ENCODE results near the gene PADI4.
"Not testable (repeated sequence)": the region's sequence is repeated elsewhere in the genome, so short reads cannot be mapped to it uniquely, and the experiment has no call there.

PADI4 gene

DNA sequence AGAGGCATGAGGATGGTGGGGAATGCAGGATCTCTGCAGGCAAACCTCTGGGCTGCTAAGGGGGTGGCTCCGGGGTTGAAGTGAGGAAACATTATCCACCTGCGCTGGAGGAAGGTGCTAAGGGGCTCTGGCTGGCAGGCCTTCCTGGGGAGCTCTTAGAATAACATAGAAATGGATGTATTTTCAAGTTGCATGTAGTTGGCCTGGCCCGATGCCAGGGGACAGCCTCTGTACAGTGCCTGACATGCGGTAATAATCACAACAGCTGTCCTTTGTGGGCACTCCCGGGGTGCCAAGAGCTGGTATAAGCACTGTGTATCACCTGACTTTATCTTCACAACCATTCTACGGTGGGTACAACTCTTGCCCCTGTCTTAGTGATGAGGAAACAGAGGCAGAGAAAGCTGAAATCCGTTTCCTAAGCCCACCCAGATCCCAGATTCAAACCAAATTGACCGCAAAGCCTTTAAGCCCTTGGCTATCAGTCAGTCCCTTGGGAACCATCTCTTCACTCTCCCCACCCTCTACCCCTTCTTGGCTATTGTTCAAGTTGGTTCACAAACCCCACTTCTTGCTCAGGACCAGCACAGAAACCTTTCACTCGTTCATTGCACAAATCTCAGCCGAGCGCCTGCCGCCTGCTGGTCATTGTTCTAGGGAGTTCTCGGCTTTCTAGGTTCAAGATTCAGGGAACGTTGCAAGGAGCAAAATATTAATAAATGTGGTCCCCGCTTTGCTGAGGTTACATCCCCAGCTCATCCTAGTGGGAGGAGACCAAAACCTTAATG lies 30.9 kb downstream of the PADI4 start:
- DNase-seq: no peak
- Histone ChIP-seq H3K4me1 (no peaks in the 10 kb centered on the region), H3K36me3 (no peaks in the 10 kb centered on the region), H3K4me3 (ENCODE audit: low read depth, low read length) (no peak overlapping the region), H3K27me3 (no peaks in the 10 kb centered on the region; the same call in 1 of the 2 replicates), H3K9me3 (no peaks in the 10 kb centered on the region)
- TF ChIP-seq, protein P1, sequence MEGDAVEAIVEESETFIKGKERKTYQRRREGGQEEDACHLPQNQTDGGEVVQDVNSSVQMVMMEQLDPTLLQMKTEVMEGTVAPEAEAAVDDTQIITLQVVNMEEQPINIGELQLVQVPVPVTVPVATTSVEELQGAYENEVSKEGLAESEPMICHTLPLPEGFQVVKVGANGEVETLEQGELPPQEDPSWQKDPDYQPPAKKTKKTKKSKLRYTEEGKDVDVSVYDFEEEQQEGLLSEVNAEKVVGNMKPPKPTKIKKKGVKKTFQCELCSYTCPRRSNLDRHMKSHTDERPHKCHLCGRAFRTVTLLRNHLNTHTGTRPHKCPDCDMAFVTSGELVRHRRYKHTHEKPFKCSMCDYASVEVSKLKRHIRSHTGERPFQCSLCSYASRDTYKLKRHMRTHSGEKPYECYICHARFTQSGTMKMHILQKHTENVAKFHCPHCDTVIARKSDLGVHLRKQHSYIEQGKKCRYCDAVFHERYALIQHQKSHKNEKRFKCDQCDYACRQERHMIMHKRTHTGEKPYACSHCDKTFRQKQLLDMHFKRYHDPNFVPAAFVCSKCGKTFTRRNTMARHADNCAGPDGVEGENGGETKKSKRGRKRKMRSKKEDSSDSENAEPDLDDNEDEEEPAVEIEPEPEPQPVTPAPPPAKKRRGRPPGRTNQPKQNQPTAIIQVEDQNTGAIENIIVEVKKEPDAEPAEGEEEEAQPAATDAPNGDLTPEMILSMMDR (IDR thresholded peaks at IDR 0.05; ENCODE audit: low read depth, low read length): no peak; the same call in 1 of the 2 replicates

DNA sequence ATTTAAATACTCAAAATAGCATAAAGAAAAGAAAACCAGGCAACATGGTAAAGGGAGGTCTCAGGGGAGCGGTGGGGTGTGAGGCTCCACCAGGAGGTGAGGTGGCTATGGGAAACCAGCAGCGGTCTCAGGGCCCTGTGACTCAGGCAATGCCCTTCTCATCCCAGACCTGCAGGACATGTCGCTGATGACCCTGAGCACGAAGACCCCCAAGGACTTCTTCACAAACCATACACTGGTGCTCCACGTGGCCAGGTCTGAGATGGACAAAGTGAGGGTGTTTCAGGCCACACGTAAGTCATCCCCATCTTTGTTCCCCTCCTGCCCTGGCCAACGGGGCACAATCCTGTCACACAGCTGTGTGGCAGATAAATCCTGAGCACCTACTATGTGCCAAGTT lies 31.5 kb downstream of the PADI4 start:
- no peaks in the 10 kb centered on the region for H3K36me3 ChIP-seq
- TF ChIP-seq, protein P1 (IDR thresholded peaks at IDR 0.05; ENCODE audit: low read depth, low read length): no peak
- no peak for DNase-seq
- no peaks in the 10 kb centered on the region; the same call in 1 of the 2 replicates for H3K27me3 ChIP-seq
- H3K4me3 ChIP-seq (ENCODE audit: low read depth, low read length): no peak overlapping the region
- no peaks in the 10 kb centered on the region for H3K4me1 ChIP-seq
- no peaks in the 10 kb centered on the region for H3K9me3 ChIP-seq

DNA sequence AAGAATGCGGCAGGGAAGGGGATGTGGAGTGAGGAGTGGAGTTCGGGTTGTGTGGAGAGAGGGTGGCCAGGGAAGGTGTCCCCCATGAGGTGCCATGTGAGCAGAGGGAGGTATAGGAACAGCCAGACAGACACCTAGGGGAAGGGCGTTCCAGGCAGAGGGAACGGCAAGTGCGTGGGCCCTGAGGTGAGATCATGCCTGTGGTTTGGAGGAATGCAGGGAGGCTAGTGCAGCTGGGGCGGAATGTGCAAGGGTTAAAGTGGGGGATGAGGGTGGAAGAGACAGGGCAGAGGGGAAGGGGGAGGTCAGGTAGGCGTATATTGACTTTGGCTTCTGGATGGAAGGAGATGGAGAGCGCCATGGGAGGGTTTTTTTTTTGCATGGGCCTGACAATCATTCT lies 32.4 kb downstream of the PADI4 start:
- H3K4me1 ChIP-seq: no peaks in the 10 kb centered on the region
- no peaks in the 10 kb centered on the region for H3K36me3 ChIP-seq
- H3K4me3 ChIP-seq (ENCODE audit: low read depth, low read length): no peak overlapping the region
- TF ChIP-seq, protein P1 (IDR thresholded peaks at IDR 0.05; ENCODE audit: low read depth, low read length): no peak
- no peak for DNase-seq
- H3K27me3 ChIP-seq: no peaks in the 10 kb centered on the region; the same call in 1 of the 2 replicates
- H3K9me3 ChIP-seq: no peaks in the 10 kb centered on the region

DNA sequence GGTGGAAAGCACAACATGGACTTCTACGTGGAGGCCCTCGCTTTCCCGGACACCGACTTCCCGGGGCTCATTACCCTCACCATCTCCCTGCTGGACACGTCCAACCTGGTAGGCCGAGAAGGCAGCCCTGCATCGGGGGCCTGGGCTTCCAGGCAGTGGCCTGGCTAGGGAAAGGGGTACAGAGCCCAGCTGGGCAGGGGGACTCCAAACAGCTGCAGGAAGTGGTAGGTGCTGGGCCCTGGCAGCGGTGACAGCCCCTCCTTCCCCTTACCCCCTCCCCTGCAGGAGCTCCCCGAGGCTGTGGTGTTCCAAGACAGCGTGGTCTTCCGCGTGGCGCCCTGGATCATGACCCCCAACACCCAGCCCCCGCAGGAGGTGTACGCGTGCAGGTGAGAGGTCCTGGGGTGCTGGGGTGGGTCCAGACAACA lies 34.0 kb downstream of the PADI4 start:
- H3K36me3 ChIP-seq: no peaks in the 10 kb centered on the region
- H3K27me3 ChIP-seq: no peaks in the 10 kb centered on the region; the same call in 1 of the 2 replicates
- H3K4me1 ChIP-seq: no peaks in the 10 kb centered on the region
- TF ChIP-seq, protein P1 (IDR thresholded peaks at IDR 0.05; ENCODE audit: low read depth, low read length): no peak
- H3K9me3 ChIP-seq: no peaks in the 10 kb centered on the region
- H3K4me3 ChIP-seq (ENCODE audit: low read depth, low read length): no peak overlapping the region
- no peak for DNase-seq

DNA sequence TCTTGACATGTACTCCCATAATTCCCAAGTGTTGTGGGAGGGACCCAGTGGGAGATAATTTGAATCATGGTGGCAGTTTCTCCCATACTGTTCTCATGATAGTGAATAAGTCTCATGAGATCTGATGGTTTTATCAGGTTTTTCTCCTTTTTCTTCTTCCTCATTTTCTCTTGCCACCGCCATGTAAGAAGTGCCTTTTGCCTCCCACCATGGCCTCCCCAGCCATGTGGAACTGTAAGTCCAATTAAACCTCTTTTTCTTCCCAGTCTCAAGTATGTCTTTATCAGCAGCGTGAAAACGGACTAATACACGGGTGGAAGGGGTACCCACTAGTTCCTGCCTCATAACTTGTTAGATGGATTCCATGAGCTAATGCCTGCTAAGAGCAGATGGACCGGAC lies 37.5 kb downstream of the PADI4 start:
- H3K27me3 ChIP-seq; H3K36me3 ChIP-seq; H3K4me3 ChIP-seq (ENCODE audit: low read depth, low read length); H3K4me1 ChIP-seq; H3K9me3 ChIP-seq; DNase-seq: not testable (repeated sequence)

DNA sequence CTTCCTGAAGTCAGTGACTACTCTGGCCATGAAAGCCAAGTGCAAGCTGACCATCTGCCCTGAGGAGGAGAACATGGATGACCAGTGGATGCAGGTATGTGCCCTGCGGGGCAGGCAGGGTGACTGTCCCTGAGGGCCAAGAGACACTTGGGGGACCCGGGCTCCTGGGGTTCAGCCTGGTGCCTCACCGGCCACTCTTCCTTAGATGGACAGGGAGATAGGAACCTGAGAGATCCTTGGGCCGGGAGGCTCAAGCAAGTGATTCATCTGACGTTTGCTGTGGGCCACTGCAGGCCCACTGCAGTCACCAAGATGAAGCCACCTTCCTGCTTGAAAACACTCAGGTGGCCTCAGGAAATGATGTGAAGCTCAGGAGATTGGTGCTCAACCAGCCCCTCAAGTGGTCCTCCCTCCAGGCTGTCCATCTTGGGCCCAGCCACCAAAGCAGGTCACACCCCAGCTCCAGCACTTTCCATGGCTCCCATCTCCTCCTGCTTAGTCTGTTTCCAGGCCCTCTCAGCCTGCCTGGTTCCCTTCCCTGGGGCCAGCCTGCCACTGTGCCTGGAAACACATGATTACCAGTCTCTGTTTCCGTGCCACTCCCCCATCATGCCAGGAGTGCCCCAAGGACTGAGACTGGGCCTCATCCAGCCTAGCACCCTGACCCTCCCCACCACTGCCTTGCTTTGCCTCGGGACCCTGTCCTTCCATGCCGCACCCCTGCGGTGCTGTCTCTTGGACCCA lies 38.2 kb downstream of the PADI4 start:
- no peak overlapping the region for H3K4me3 ChIP-seq (ENCODE audit: low read depth, low read length)
- TF ChIP-seq, protein P1 (IDR thresholded peaks at IDR 0.05; ENCODE audit: low read depth, low read length): no peak
- no peaks in the 10 kb centered on the region for H3K27me3 ChIP-seq
- H3K36me3 ChIP-seq: no peaks in the 10 kb centered on the region
- DNase-seq: no peak
- no peaks in the 10 kb centered on the region for H3K4me1 ChIP-seq
- no peaks in the 10 kb centered on the region for H3K9me3 ChIP-seq
